HepG2 (cell line): ENCODE measurements around the gene E2F1. TPM values are rescaled to one million over a fixed set of nuclear protein-coding genes. Genes with fewer than 3 reads are reported as not detected.

Source experiments
- GPN1 ChIP-seq: sonication (generic); formaldehyde crosslinking; IDR thresholded peaks from 2 replicates; pipeline ENCODE4 v1.5.1; 2020; ENCODE audit warnings: missing genetic modification reagents, borderline replicate concordance
- HMG20B ChIP-seq: conservative IDR thresholded peaks from 2 replicates; pipeline ENCODE4 v1.6.1; 2016; ENCODE audit warnings: missing genetic modification reagents, missing compliant biosample characterization
- KDM5A ChIP-seq: fragments of 200-600 bp; sonication (generic); IDR thresholded peaks from 2 replicates; pipeline ENCODE4 v1.7.0; 2018; ENCODE audit warnings: antibody characterized with exemption, mild to moderate bottlenecking, low read length, borderline replicate concordance
- KDM5B ChIP-seq: sonication (generic); formaldehyde crosslinking; IDR thresholded peaks from 2 replicates; pipeline ENCODE4 v1.4.0; 2020; ENCODE audit warnings: missing genetic modification reagents, mild to moderate bottlenecking, borderline replicate concordance
- NFIB ChIP-seq: sonication (generic); formaldehyde crosslinking; IDR thresholded peaks from 2 replicates; pipeline ENCODE4 v1.9.0; 2021; ENCODE audit warnings: missing genetic modification reagents, mild to moderate bottlenecking, borderline replicate concordance
- NR1H2 ChIP-seq: sonication (generic); formaldehyde crosslinking; IDR thresholded peaks from 2 replicates; pipeline ENCODE4 v1.8.1; 2022; ENCODE audit warnings: low read depth, missing genetic modification reagents, borderline replicate concordance
- PCBP1 ChIP-seq: fragments of 200-400 bp; formaldehyde crosslinking; IDR thresholded peaks from 2 replicates; pipeline ENCODE4 v1.6.1; 2017; ENCODE audit warnings: mild to moderate bottlenecking, low read depth, low read length, borderline replicate concordance
- PLRG1 ChIP-seq: fragments of 450-650 bp; conservative IDR thresholded peaks from 2 replicates; pipeline ENCODE4 v1.6.1; 2016
- RAD21 ChIP-seq: fragments of 450-650 bp; formaldehyde crosslinking; IDR thresholded peaks from 2 replicates; pipeline ENCODE4 v1.5.0; 2020; ENCODE audit warnings: mild to moderate bottlenecking
- RARG ChIP-seq: sonication (generic); formaldehyde crosslinking; IDR thresholded peaks from 2 replicates; pipeline ENCODE4 v1.4.0; 2020; ENCODE audit warnings: low read depth, mild to moderate bottlenecking, missing genetic modification reagents
- RBM22 ChIP-seq: fragments of 200-400 bp; formaldehyde crosslinking; optimal IDR thresholded peaks from 2 replicates; pipeline ENCODE3; 2017; ENCODE audit warnings: mild to moderate bottlenecking, low read length, moderate library complexity
- RNF2 ChIP-seq: fragments of 450-650 bp; conservative IDR thresholded peaks from 2 replicates; pipeline ENCODE4 v1.6.1; 2016; ENCODE audit warnings: low read depth
- SRSF4 ChIP-seq: fragments of 200-400 bp; formaldehyde crosslinking; IDR thresholded peaks from one replicate; pipeline ENCODE4 v1.6.1; 2018; ENCODE audit warnings: mild to moderate bottlenecking, low read depth, low read length, moderate library complexity; ENCODE audit not compliant: poor library complexity, severe bottlenecking
- SSRP1 ChIP-seq: IDR thresholded peaks from 2 replicates; pipeline ENCODE4 v1.6.1; 2016; ENCODE audit warnings: control low read depth
- ZNF235 ChIP-seq: sonication (generic); formaldehyde crosslinking; IDR thresholded peaks from 2 replicates; pipeline ENCODE4 v1.8.1; 2023; ENCODE audit warnings: mild to moderate bottlenecking, missing genetic modification reagents, borderline replicate concordance
- polyA plus RNA-seq, 8 experiments: library from polyadenylated mRNA; depleted of rRNA in 3 of 8; stranded (reverse) in 7 of 8; unstranded in 1 of 8; fragments of >200 nt; fragmentation: Illumina TruSeq in 4 of 8; extraction: Trizol in 4 of 8; gene quantifications; 2 replicates each; pipeline versions ENCODE4 v1.2.1 to v1.2.3, GENCODE V29; 2011 to 2016; ENCODE audit warnings: low read depth in 4 of 8, missing spikeins in 1 of 8, mixed read lengths in 1 of 8; ENCODE audit not compliant: insufficient read depth in 1 of 8
- total RNA-seq, 5 experiments: library from RNA; depleted of rRNA; stranded (reverse); fragments of >200 nt; fragmentation: Illumina TruSeq; extraction: Trizol; gene quantifications; 2 replicates each; pipeline ENCODE4 v1.2.3, GENCODE V29; 2016; ENCODE audit warnings: low read depth in 1 of 5
- TF ChIP-seq, protein P1 (sequence below): IDR thresholded peaks from 2 replicates; pipeline ENCODE4 v1.4.0; 2020; ENCODE audit warnings: mild to moderate bottlenecking, missing genetic modification reagents
- TF ChIP-seq, protein P2 (sequence below): sonication (generic); formaldehyde crosslinking; IDR thresholded peaks from 2 replicates; pipeline ENCODE4 v1.5.1; 2020; ENCODE audit warnings: mild to moderate bottlenecking, missing genetic modification reagents, moderate library complexity

The E2F1 gene
- total and polyA plus RNA-seq, 2 of the 13 experiments (the other 11 are each of a cell fraction or from before 2014, with no cell fraction given): 25.5 to 39.4 TPM

DNA sequence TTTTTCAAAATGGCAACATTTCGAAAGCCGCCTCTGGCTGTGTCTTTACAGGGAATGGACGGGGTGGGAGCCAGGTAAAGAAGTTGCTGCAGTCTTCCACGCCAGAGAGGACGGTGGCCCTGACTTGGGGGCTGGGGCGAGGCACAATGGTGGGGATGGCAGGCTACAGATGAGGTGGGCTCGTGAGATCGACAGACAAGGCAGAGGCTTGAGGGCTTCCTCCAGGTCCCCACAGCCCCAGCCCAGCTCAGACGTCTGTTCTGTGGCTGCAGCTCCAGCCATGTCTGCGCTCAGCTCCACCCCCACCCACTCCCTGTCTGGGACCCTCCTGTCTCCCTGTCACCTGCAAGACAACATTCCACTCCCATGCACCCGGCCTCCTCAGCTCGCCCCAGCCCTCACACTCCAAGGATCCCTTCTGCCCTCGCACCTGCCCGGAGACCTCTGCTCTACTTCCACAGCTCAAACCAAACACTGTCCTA lies 31.5 kb downstream of the E2F1 start (continued):
- TF ChIP-seq, protein P1, sequence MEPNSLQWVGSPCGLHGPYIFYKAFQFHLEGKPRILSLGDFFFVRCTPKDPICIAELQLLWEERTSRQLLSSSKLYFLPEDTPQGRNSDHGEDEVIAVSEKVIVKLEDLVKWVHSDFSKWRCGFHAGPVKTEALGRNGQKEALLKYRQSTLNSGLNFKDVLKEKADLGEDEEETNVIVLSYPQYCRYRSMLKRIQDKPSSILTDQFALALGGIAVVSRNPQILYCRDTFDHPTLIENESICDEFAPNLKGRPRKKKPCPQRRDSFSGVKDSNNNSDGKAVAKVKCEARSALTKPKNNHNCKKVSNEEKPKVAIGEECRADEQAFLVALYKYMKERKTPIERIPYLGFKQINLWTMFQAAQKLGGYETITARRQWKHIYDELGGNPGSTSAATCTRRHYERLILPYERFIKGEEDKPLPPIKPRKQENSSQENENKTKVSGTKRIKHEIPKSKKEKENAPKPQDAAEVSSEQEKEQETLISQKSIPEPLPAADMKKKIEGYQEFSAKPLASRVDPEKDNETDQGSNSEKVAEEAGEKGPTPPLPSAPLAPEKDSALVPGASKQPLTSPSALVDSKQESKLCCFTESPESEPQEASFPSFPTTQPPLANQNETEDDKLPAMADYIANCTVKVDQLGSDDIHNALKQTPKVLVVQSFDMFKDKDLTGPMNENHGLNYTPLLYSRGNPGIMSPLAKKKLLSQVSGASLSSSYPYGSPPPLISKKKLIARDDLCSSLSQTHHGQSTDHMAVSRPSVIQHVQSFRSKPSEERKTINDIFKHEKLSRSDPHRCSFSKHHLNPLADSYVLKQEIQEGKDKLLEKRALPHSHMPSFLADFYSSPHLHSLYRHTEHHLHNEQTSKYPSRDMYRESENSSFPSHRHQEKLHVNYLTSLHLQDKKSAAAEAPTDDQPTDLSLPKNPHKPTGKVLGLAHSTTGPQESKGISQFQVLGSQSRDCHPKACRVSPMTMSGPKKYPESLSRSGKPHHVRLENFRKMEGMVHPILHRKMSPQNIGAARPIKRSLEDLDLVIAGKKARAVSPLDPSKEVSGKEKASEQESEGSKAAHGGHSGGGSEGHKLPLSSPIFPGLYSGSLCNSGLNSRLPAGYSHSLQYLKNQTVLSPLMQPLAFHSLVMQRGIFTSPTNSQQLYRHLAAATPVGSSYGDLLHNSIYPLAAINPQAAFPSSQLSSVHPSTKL (CRISPR knock-in tag): no peak
- TF ChIP-seq KDM5A (no peak), RAD21 (peak; percentile 10; the same call in 1 of the 2 replicates), RARG (CRISPR knock-in tag) (no peak), ZNF235 (no peak), RBM22 (peak; percentile 82), KDM5B (CRISPR knock-in tag) (peak; percentile 45; the same call in 1 of the 2 replicates), NR1H2 (no peak), GPN1 (CRISPR knock-in tag) (no peak), NFIB (CRISPR knock-in tag) (no peak), RNF2 (no peak), SSRP1 (CRISPR knock-in tag) (peak; percentile 22; the same call in 1 of the 2 replicates), SRSF4 (no peak), PCBP1 (0 out of 2 replicates have a peak, but pooled peaks have one; percentile 53), PLRG1 (no peak), HMG20B (CRISPR knock-in tag) (no peak)
- TF ChIP-seq, protein P2, sequence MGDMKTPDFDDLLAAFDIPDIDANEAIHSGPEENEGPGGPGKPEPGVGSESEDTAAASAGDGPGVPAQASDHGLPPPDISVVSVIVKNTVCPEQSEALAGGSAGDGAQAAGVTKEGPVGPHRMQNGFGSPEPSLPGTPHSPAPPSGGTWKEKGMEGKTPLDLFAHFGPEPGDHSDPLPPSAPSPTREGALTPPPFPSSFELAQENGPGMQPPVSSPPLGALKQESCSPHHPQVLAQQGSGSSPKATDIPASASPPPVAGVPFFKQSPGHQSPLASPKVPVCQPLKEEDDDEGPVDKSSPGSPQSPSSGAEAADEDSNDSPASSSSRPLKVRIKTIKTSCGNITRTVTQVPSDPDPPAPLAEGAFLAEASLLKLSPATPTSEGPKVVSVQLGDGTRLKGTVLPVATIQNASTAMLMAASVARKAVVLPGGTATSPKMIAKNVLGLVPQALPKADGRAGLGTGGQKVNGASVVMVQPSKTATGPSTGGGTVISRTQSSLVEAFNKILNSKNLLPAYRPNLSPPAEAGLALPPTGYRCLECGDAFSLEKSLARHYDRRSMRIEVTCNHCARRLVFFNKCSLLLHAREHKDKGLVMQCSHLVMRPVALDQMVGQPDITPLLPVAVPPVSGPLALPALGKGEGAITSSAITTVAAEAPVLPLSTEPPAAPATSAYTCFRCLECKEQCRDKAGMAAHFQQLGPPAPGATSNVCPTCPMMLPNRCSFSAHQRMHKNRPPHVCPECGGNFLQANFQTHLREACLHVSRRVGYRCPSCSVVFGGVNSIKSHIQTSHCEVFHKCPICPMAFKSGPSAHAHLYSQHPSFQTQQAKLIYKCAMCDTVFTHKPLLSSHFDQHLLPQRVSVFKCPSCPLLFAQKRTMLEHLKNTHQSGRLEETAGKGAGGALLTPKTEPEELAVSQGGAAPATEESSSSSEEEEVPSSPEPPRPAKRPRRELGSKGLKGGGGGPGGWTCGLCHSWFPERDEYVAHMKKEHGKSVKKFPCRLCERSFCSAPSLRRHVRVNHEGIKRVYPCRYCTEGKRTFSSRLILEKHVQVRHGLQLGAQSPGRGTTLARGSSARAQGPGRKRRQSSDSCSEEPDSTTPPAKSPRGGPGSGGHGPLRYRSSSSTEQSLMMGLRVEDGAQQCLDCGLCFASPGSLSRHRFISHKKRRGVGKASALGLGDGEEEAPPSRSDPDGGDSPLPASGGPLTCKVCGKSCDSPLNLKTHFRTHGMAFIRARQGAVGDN (CRISPR knock-in tag): 0 out of 2 replicates have a peak, but pooled peaks have one; percentile 25
